HG03521 (cell line): ENCODE results near the gene CCDC60.

ENCODE experiments used
- ATAC-seq: cut with Tn5 transposase; IDR thresholded peaks from one replicate; pipeline ENCODE4 v1.9.1; 2021; ENCODE audit warnings: mild to moderate bottlenecking, moderate library complexity; ENCODE audit not compliant: unreplicated experiment

The CCDC60 gene

GRCh38 chr12:119334430-119335170, at the start of gene CCDC60:
CCDC60 (plus strand) TSS chr12:119334729; CDS start chr12:119335177, 448 bp downstream.
- ATAC-seq, result no peak

- no peak for ATAC-seq
Measured at GRCh38 chr12:119288576-119288975, 46.0 kb upstream of the CCDC60 start.

GRCh38 chr12:119292893-119293630, 41.5 kb upstream of the CCDC60 start:
- no peak for ATAC-seq

- ATAC-seq, result no peak
Measured at GRCh38 chr12:119294211-119294610, 40.3 kb upstream of the CCDC60 start.

GRCh38 chr12:119296535-119296934, 38.0 kb upstream of the CCDC60 start:
- ATAC-seq, result no peak

- no peak for ATAC-seq
Measured at GRCh38 chr12:119299130-119299529, 35.4 kb upstream of the CCDC60 start.

- ATAC-seq, result no peak
Measured at GRCh38 chr12:119301379-119301778, 33.1 kb upstream of the CCDC60 start.

GRCh38 chr12:119302451-119303080, 32.0 kb upstream of the CCDC60 start:
- ATAC-seq, result no peak

- ATAC-seq, result no peak
Measured at GRCh38 chr12:119306593-119306992, 27.9 kb upstream of the CCDC60 start.

GRCh38 chr12:119307747-119308146, 26.8 kb upstream of the CCDC60 start:
- no peak for ATAC-seq

GRCh38 chr12:119308708-119309456, 25.6 kb upstream of the CCDC60 start:
- ATAC-seq, result no peak

- ATAC-seq, result no peak
Measured at GRCh38 chr12:119311878-119312277, 22.7 kb upstream of the CCDC60 start.

- no peak for ATAC-seq
Measured at GRCh38 chr12:119312904-119313303, 21.6 kb upstream of the CCDC60 start.

- no peak for ATAC-seq
Measured at GRCh38 chr12:119314290-119314689, 20.2 kb upstream of the CCDC60 start.

- no peak for ATAC-seq
Measured at GRCh38 chr12:119319638-119320037, 14.9 kb upstream of the CCDC60 start.

- ATAC-seq, result no peak
Measured at GRCh38 chr12:119320678-119321077, 13.9 kb upstream of the CCDC60 start.

- no peak for ATAC-seq
Measured at GRCh38 chr12:119322301-119322723, 12.2 kb upstream of the CCDC60 start.

- ATAC-seq, result no peak
Measured at GRCh38 chr12:119325813-119326212, 8.7 kb upstream of the CCDC60 start.

GRCh38 chr12:119326341-119326740, 8.2 kb upstream of the CCDC60 start:
- ATAC-seq, result no peak

- ATAC-seq, result no peak
Measured at GRCh38 chr12:119327471-119327870, 7.1 kb upstream of the CCDC60 start.

GRCh38 chr12:119328111-119328510, 6.4 kb upstream of the CCDC60 start:
- ATAC-seq, result no peak
